Measurements from ENCODE around the gene SNRNP35. TPM values are rescaled to one million over a fixed set of nuclear protein-coding genes. Genes with fewer than 3 reads are reported as not detected.
"Not testable (repeated sequence)": the region's sequence is repeated elsewhere in the genome, so short reads cannot be mapped to it uniquely, and the experiment has no call there.

SNRNP35 gene
- total and polyA plus RNA-seq, 2 of the 8 experiments (the other 6 are each of a cell fraction or from before 2014, with no cell fraction given): 8.0 to 16.9 TPM

- TF ChIP-seq CBX5 (IDR thresholded peaks at IDR 0.05; ENCODE audit: low read depth, low read length) (no peak), SP1 (IDR thresholded peaks at IDR 0.05; ENCODE audit: low read depth, low read length) (no peak), HDAC2 (IDR thresholded peaks at IDR 0.05; ENCODE audit: borderline replicate concordance in 1 of 2, low read depth in 2 of 2, low read length in 2 of 2) (no peak), NRF1 (IDR thresholded peaks at IDR 0.05; ENCODE audit: low read depth, low read length) (no peak), SIRT6 (IDR thresholded peaks at IDR 0.05; ENCODE audit: low read length) (no peak)
These were observed 4.8 kb upstream of the SNRNP35 start (continued) for GRCh38 chr12:123453165-123453564.

GRCh38 chr12:123463174-123463573 is 5.2 kb downstream of the SNRNP35 start:
- FAIRE-seq; H3K79me2 ChIP-seq (ENCODE audit: control insufficient read depth in 1 of 2, insufficient read depth in 2 of 2, low read length in 2 of 2): not testable (repeated sequence)

More at GRCh38 chr12:123463174-123463573, 5.2 kb downstream of the SNRNP35 start:
- H3K4me1 ChIP-seq (replicated peaks in 1 of 4; ENCODE audit: control insufficient read depth in 3 of 4, insufficient read depth in 4 of 4, low read length in 3 of 4); H4K5ac ChIP-seq (ENCODE audit: insufficient read length, low read depth, low read length); H2BK5ac ChIP-seq (ENCODE audit: low read depth, low read length); H4K91ac ChIP-seq (replicated peaks; ENCODE audit: insufficient read length, low read length); H2BK12ac ChIP-seq (ENCODE audit: low read depth, low read length); H3K14ac ChIP-seq (ENCODE audit: insufficient read length); H2BK120ac ChIP-seq (replicated peaks; ENCODE audit: low read depth, low read length); H3K23me2 ChIP-seq (ENCODE audit: low read depth, low read length); H4K20me1 ChIP-seq (replicated peaks in 1 of 2; ENCODE audit: control insufficient read depth in 1 of 2, insufficient read depth in 2 of 2, low read length in 2 of 2); H2AK5ac ChIP-seq (ENCODE audit: low read depth, low read length); H3K23ac ChIP-seq (ENCODE audit: insufficient read length); H3K4me3 ChIP-seq (ENCODE audit: extremely low read depth in 1 of 4, insufficient read depth in 2 of 4, low read depth in 3 of 4, low read length in 4 of 4); H3K18ac ChIP-seq (ENCODE audit: extremely low read depth, low read length); DNase-seq (ENCODE audit: low read depth in 1 of 2, low spot score in 2 of 2); H3K9me3 ChIP-seq (ENCODE audit: insufficient read depth in 2 of 2, low read depth in 1 of 2, low read length in 1 of 2); H3K27me3 ChIP-seq (replicated peaks in 1 of 4; ENCODE audit: control insufficient read depth in 3 of 4, extremely low read depth in 1 of 4, insufficient read depth in 3 of 4, low read length in 3 of 4); H3K9ac ChIP-seq (replicated peaks in 1 of 4; ENCODE audit: extremely low read depth in 1 of 4, low read depth in 3 of 4, low read length in 3 of 4); H3K36me3 ChIP-seq (ENCODE audit: control insufficient read depth in 2 of 4, insufficient read depth in 4 of 4, low read length in 3 of 4); H2BK15ac ChIP-seq (ENCODE audit: low read length); H4K8ac ChIP-seq (ENCODE audit: extremely low read depth, insufficient read depth, low read length); H3K27ac ChIP-seq (ENCODE audit: low read depth, low read length); H3K56ac ChIP-seq (replicated peaks; ENCODE audit: insufficient read length, low read depth, low read length); H2AFZ ChIP-seq (ENCODE audit: low read length); H2BK20ac ChIP-seq (ENCODE audit: low read length); H3K4me2 ChIP-seq (ENCODE audit: insufficient read depth in 1 of 2, low read depth in 2 of 2, low read length in 2 of 2); H3K4ac ChIP-seq (replicated peaks; ENCODE audit: insufficient read length, low read depth, low read length); H3K79me1 ChIP-seq (ENCODE audit: low read depth, low read length): not testable (repeated sequence)
- CTCF ChIA-PET (ENCODE audit: partially characterized antibody): interaction anchor here (0.6 to 0.7 kb wide), 2 partner anchors 51 to 1063 kb away, joined by 3 read pairs; no protein-coding TSS in a partner anchor
- POLR2A ChIA-PET (ENCODE audit: partially characterized antibody): interaction anchor here (0.6 to 0.9 kb wide), 3 partner anchors 10 to 110 kb away, joined by 3 to 4 read pairs (median 3); no protein-coding TSS in a partner anchor
- 94% methylated on average over 10 of the region's 11 CpGs; no CpG with 5 or more reads in 1 of the 2 experiments for WGBS, 2 experiments (ENCODE audit: extremely low coverage in 1 of 2, insufficient coverage in 1 of 2, insufficient read length in 1 of 2, insufficient replicate concordance in 2 of 2, low coverage in 1 of 2, low lambda C conversion rate in 2 of 2, missing lambda C conversion rate in 1 of 2)

Data from H1 (cell line).